GM23338 (cell line): ENCODE measurements around the gene CFDP1. TPM values are rescaled to one million over a fixed set of nuclear protein-coding genes. Genes with fewer than 3 reads are reported as not detected.

Source experiments
- ATAC-seq: fragments of 200-7000 bp; cut with Tn5 transposase; 3 replicates; pipeline ENCODE4 v1.9.1; 2020
- DNase-seq: peaks from one replicate; pipeline ENCODE4 v3.0.0-alpha.2; 2015; ENCODE audit warnings: low spot score
- H2AFZ ChIP-seq: fragments of 200-600 bp; sonication (generic); 2 replicates; pipeline ENCODE4 v1.8.0; 2016; ENCODE audit warnings: antibody characterized with exemption, mild to moderate bottlenecking, moderate library complexity
- H3F3A ChIP-seq: fragments of 200-600 bp; sonication (generic); replicated peaks from 2 replicates; pipeline ENCODE4 v1.8.0; 2017; ENCODE audit warnings: antibody characterized with exemption, mixed run types, low read depth
- H3K27ac ChIP-seq: fragments of 200-600 bp; sonication (generic); 2 replicates; pipeline ENCODE4 v1.6.1; 2016; ENCODE audit warnings: low read depth
- H3K27me3 ChIP-seq: fragments of 200-600 bp; sonication (generic); 2 replicates; pipeline ENCODE4 v1.8.0; 2016; ENCODE audit warnings: mild to moderate bottlenecking, mixed run types, moderate library complexity; ENCODE audit not compliant: insufficient read depth
- H3K36me3 ChIP-seq: fragments of 200-600 bp; sonication (generic); 2 replicates; pipeline ENCODE4 v1.8.0; 2016; ENCODE audit warnings: mild to moderate bottlenecking; ENCODE audit not compliant: insufficient read depth
- H3K4me1 ChIP-seq: fragments of 200-600 bp; sonication (generic); 2 replicates; pipeline ENCODE4 v1.8.0; 2016; ENCODE audit warnings: mild to moderate bottlenecking, moderate library complexity; ENCODE audit not compliant: insufficient read depth
- H3K4me2 ChIP-seq: fragments of 200-600 bp; sonication (generic); 2 replicates; pipeline ENCODE4 v1.7.1; 2017; ENCODE audit warnings: mixed run types
- H3K4me3 ChIP-seq: fragments of 200-600 bp; sonication (generic); 2 replicates; pipeline ENCODE4 v1.6.1; 2016; ENCODE audit warnings: mixed run types
- H3K79me2 ChIP-seq: fragments of 200-600 bp; sonication (generic); replicated peaks from 2 replicates; pipeline ENCODE4 v1.8.0; 2017; ENCODE audit warnings: mild to moderate bottlenecking; ENCODE audit not compliant: insufficient read depth
- H3K9me2 ChIP-seq: fragments of 200-600 bp; sonication (generic); 2 replicates; pipeline ENCODE4 v1.8.0; 2017; ENCODE audit not compliant: insufficient read depth
- H4K20me1 ChIP-seq: fragments of 200-600 bp; sonication (generic); replicated peaks from 2 replicates; pipeline ENCODE4 v1.8.0; 2017; ENCODE audit warnings: mild to moderate bottlenecking; ENCODE audit not compliant: insufficient read depth
- H3K27ac Mint-ChIP-seq: 2 replicates; pipeline ENCODE4 v1.8.0; 2020; ENCODE audit warnings: inconsistent platforms, mild to moderate bottlenecking, moderate library complexity, mixed read lengths
- H3K27me3 Mint-ChIP-seq: 3 replicates; pipeline ENCODE4 v1.8.0; 2022; ENCODE audit warnings: low read depth, mild to moderate bottlenecking, moderate library complexity, mixed read lengths, inconsistent platforms; ENCODE audit not compliant: insufficient read depth, poor library complexity
- H3K36me3 Mint-ChIP-seq: 3 replicates; pipeline ENCODE4 v1.8.0; 2021; ENCODE audit warnings: low read depth, mild to moderate bottlenecking, inconsistent platforms, moderate library complexity, mixed read lengths
- H3K4me1 Mint-ChIP-seq: 3 replicates; pipeline ENCODE4 v1.8.0; 2020; ENCODE audit warnings: mild to moderate bottlenecking, inconsistent platforms, mixed read lengths
- H3K4me3 Mint-ChIP-seq: 3 replicates; pipeline ENCODE4 v1.8.0; 2021; ENCODE audit warnings: moderate library complexity, mild to moderate bottlenecking, inconsistent platforms, mixed read lengths
- H3K9me3 Mint-ChIP-seq: 3 replicates; pipeline ENCODE4 v1.8.0; 2020; ENCODE audit warnings: moderate library complexity, mild to moderate bottlenecking, inconsistent platforms, mixed read lengths
- CTCF ChIP-seq, 2 experiments: fragments of 200-600 bp in 1 of 2; sonication (generic) in 1 of 2; conservative IDR thresholded peaks; 2 replicates each; pipeline versions ENCODE4 v1.5.1 to v1.6.1; 2016 to 2017; ENCODE audit warnings: antibody characterized with exemption in 2 of 2, low read depth in 2 of 2, mild to moderate bottlenecking in 2 of 2, moderate library complexity in 1 of 2
- EZH2phosphoT487 ChIP-seq: fragments of 200-600 bp; sonication (generic); IDR thresholded peaks from one replicate; pipeline ENCODE4 v1.8.1; 2018; ENCODE audit warnings: antibody characterized with exemption; ENCODE audit not compliant: unreplicated experiment
- NANOG ChIP-seq: IDR thresholded peaks from 2 replicates; pipeline ENCODE4 v1.6.1; 2016; ENCODE audit warnings: antibody characterized with exemption, borderline replicate concordance
- REST ChIP-seq: IDR thresholded peaks from one replicate; pipeline ENCODE4 v1.6.1; 2018; ENCODE audit warnings: antibody characterized with exemption; ENCODE audit not compliant: unreplicated experiment
- ZNF114 ChIP-seq: fragments of 250-450 bp; sonication (Bioruptor Pico); IDR thresholded peaks from 2 replicates; pipeline ENCODE4 v1.5.0; 2020; ENCODE audit warnings: mild to moderate bottlenecking, moderate library complexity
- ZNF462 ChIP-seq: fragments of 250-450 bp; sonication (Bioruptor Pico); IDR thresholded peaks from 2 replicates; pipeline ENCODE4 v1.5.0; 2020; ENCODE audit warnings: mild to moderate bottlenecking, moderate library complexity
- polyA plus RNA-seq: library from polyadenylated mRNA; unstranded; fragments of >200 nt; fragmentation: Nextera tagmentation; extraction: Ambion mirVana; gene quantifications from 2 replicates; pipeline ENCODE4 v1.2.1, GENCODE V29; 2016
- total RNA-seq: library from RNA; depleted of rRNA; stranded (reverse); fragments of >200 nt; shearing (Covaris generic); gene quantifications from 2 replicates; pipeline ENCODE4 v1.2.3, GENCODE V29; 2014

CFDP1 gene
- total and polyA plus RNA-seq, 2 experiments from 2014 or later = 89.9 to 224 TPM

- no peak overlapping the region for H3K27ac Mint-ChIP-seq
These were observed 122.8 kb downstream of the CFDP1 start for GRCh38 chr16:75310541-75310940.

More at GRCh38 chr16:75310541-75310940, 122.8 kb downstream of the CFDP1 start:
- H3K4me3 ChIP-seq = no peak overlapping the region
- H3K27me3 Mint-ChIP-seq = no peaks in the 10 kb centered on the region
- 0 out of 3 replicates have a peak, but pooled peaks cover 4% of the 10 kb centered on the region for H3K36me3 Mint-ChIP-seq
- no peaks in the 10 kb centered on the region for H3K9me3 Mint-ChIP-seq
- no peak overlapping the region for H2AFZ ChIP-seq
- H3K79me2 ChIP-seq = no peaks in the 10 kb centered on the region
- H4K20me1 ChIP-seq = 0 out of 2 replicates have a peak, but pooled peaks cover 3% of the 10 kb centered on the region
- H3K4me3 Mint-ChIP-seq = no peak overlapping the region
- no peaks in the 10 kb centered on the region for H3K9me2 ChIP-seq
- no peak for ATAC-seq
- no peak for DNase-seq
- no peaks in the 10 kb centered on the region for H3K27me3 ChIP-seq
- H3K4me1 Mint-ChIP-seq = no peaks in the 10 kb centered on the region
- no peak overlapping the region for H3K27ac ChIP-seq
- H3K36me3 ChIP-seq = no peaks in the 10 kb centered on the region; the same call in 1 of the 2 replicates
- TF ChIP-seq CTCF (conservative IDR thresholded peaks at IDR 0.05; ENCODE audit: low read depth in 2 of 2) = no peak
- TF ChIP-seq EZH2phosphoT487 = no peak
- TF ChIP-seq NANOG = no peak
- TF ChIP-seq ZNF114 = no peak
- no peak for TF ChIP-seq REST
- TF ChIP-seq ZNF462 (CRISPR knock-in tag) = no peak
- H3K4me2 ChIP-seq = no peak overlapping the region
- H3K4me1 ChIP-seq = 0 out of 2 replicates have a peak, but pooled peaks cover 3% of the 10 kb centered on the region
- H3F3A ChIP-seq = 0 out of 2 replicates have a peak, but pooled peaks cover 7% of the 10 kb centered on the region
